Measurements from ENCODE around the gene SLC22A17. TPM values are rescaled to one million over a fixed set of nuclear protein-coding genes. Genes with fewer than 3 reads are reported as not detected.

Gene SLC22A17
- total and polyA plus RNA-seq, 11 donors = 7.2 to 14.9 (median 9.8) TPM

DNA sequence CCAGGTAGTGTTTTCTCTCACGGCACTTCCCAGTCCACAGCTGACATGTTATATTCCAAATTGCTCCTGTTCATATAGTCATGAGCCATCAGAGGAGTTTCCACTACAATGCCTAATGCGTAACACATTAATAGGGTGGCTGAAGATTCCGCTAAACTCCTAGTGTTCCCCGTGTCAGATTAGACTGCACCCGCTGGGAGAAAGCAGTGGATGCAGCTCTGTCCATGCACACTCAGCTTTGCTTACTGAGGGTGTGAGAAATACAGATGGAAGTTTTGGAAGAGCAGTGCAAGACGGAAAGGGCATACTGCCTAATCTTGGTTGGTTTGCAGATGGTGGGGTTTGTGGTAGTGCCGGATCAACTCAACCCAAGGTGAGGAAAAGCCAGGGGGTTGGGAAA is 55.6 kb downstream of the SLC22A17 start:
- Histone ChIP-seq H3K9me3 (no peaks in the 10 kb centered on the region), H3K27me3 (no peaks in the 10 kb centered on the region), H3K4me3 (no peak overlapping the region), H3K4me1 (peaks cover 0 to 43% (median 32%) of the 10 kb centered on the region in 12 donors), H3K36me3 (peaks cover 0 to 35% (median 26%) of the 10 kb centered on the region in 9 donors), H3K27ac (no peak overlapping the region)
- 86 to 90% (median 88%) methylated on average over 7 of the region's 7 CpGs for WGBS, 4 donors
- ATAC-seq (no peak), DNase-seq (no peak)
- TF ChIP-seq, protein P1, sequence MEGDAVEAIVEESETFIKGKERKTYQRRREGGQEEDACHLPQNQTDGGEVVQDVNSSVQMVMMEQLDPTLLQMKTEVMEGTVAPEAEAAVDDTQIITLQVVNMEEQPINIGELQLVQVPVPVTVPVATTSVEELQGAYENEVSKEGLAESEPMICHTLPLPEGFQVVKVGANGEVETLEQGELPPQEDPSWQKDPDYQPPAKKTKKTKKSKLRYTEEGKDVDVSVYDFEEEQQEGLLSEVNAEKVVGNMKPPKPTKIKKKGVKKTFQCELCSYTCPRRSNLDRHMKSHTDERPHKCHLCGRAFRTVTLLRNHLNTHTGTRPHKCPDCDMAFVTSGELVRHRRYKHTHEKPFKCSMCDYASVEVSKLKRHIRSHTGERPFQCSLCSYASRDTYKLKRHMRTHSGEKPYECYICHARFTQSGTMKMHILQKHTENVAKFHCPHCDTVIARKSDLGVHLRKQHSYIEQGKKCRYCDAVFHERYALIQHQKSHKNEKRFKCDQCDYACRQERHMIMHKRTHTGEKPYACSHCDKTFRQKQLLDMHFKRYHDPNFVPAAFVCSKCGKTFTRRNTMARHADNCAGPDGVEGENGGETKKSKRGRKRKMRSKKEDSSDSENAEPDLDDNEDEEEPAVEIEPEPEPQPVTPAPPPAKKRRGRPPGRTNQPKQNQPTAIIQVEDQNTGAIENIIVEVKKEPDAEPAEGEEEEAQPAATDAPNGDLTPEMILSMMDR (IDR thresholded peaks at IDR 0.05) = no peak
- no peak for TF ChIP-seq POLR2A (IDR thresholded peaks at IDR 0.05)
- intact Hi-C loops (cut with DNase I) = loop anchor here in 4 of 10 donors (5.0 to 10.0 kb wide), 2 partner anchors 172 to 175 kb away; no protein-coding TSS in a partner anchor

MicroRNA genes within 50 kb of the gene (microRNA counts, 767-probe panel; counts per million panel counts)
- microRNA hsa-miR-208a = 2,169 to 2,613 counts per million in 2 donors

Small RNAs within 50 kb of the gene (microRNA-seq; reads per million reads assigned to microRNA genes)
- 481 to 2,593 (median 1,750) reads per million in 4 donors for gene MIR208A

Other genes starting within 250 kb of the SLC22A17 start
- not detected for gene CIROP, start 247.9 kb downstream of the SLC22A17 start, total RNA-seq
- not detected for gene CIROP, start 247.9 kb downstream of the SLC22A17 start, polyA plus RNA-seq
- under 1 TPM in 3 of 9 donors, not detected in 6; 0.18 to 0.32 (median 0.24) TPM for gene CEBPE, start 233.6 kb downstream of the SLC22A17 start, total RNA-seq
- not detected for gene CEBPE, start 233.6 kb downstream of the SLC22A17 start, polyA plus RNA-seq
- 10 to 100 TPM in 6 of 9 donors, 1 to 10 TPM in 3; 8.5 to 34.1 (median 14.2) TPM for gene SLC7A8, start 169.2 kb downstream of the SLC22A17 start, total RNA-seq
- gene SLC7A8, start 169.2 kb downstream of the SLC22A17 start, polyA plus RNA-seq = 10 to 100 TPM in 1 of 2 donors, 1 to 10 TPM in 1; 7.3 to 21.6 TPM
- gene RNF212B, start 115.0 kb downstream of the SLC22A17 start, total RNA-seq = not detected
- not detected for gene RNF212B, start 115.0 kb downstream of the SLC22A17 start, polyA plus RNA-seq
- 10 to 100 TPM in 5 of 9 donors, 1 to 10 TPM in 4; 7.7 to 13.0 (median 10.0) TPM for gene HOMEZ, start 66.8 kb downstream of the SLC22A17 start, total RNA-seq
- 1 to 10 TPM; 6.2 to 9.2 TPM for gene HOMEZ, start 66.8 kb downstream of the SLC22A17 start, polyA plus RNA-seq
- gene PPP1R3E, start 50.0 kb downstream of the SLC22A17 start, total RNA-seq = 10 to 100 TPM in 2 of 9 donors, 1 to 10 TPM in 7; 2.9 to 11.4 (median 5.6) TPM
- 10 to 100 TPM in 1 of 2 donors, 1 to 10 TPM in 1; 2.1 to 10.1 TPM for gene PPP1R3E, start 50.0 kb downstream of the SLC22A17 start, polyA plus RNA-seq
- gene BCL2L2, start 46.1 kb downstream of the SLC22A17 start, total RNA-seq = 10 to 100 TPM; 30.0 to 40.3 (median 36.7) TPM
- gene BCL2L2, start 46.1 kb downstream of the SLC22A17 start, polyA plus RNA-seq = 10 to 100 TPM; 16.6 to 52.9 TPM
- 10 to 100 TPM; 23.7 to 85.1 (median 62.5) TPM for gene PABPN1, start 31.4 kb downstream of the SLC22A17 start, total RNA-seq
- 100 to 1,000 TPM in 1 of 2 donors, 10 to 100 TPM in 1; 48.6 to 102 TPM for gene PABPN1, start 31.4 kb downstream of the SLC22A17 start, polyA plus RNA-seq
- gene EFS, start 12.3 kb upstream of the SLC22A17 start, total RNA-seq = 1 to 10 TPM; 1.4 to 5.0 (median 2.3) TPM
- gene EFS, start 12.3 kb upstream of the SLC22A17 start, polyA plus RNA-seq = 1 to 10 TPM; 2.2 to 2.4 TPM
- under 1 TPM in 1 of 9 donors, not detected in 8; 0.29 TPM for gene IL25, start 19.9 kb upstream of the SLC22A17 start, total RNA-seq
- not detected for gene IL25, start 19.9 kb upstream of the SLC22A17 start, polyA plus RNA-seq
- under 1 TPM in 5 of 9 donors, not detected in 4; 0.32 to 0.92 (median 0.64) TPM for gene CMTM5, start 24.2 kb upstream of the SLC22A17 start, total RNA-seq
- 1 to 10 TPM; 1.6 to 1.8 TPM for gene CMTM5, start 24.2 kb upstream of the SLC22A17 start, polyA plus RNA-seq
- 1,000 to 10,000 TPM in 4 of 9 donors, 100 to 1,000 TPM in 4, 10 to 100 TPM in 1; 76.8 to 4,027 (median 602) TPM for gene MYH6, start 55.4 kb upstream of the SLC22A17 start, total RNA-seq
- gene MYH6, start 55.4 kb upstream of the SLC22A17 start, polyA plus RNA-seq = 1,000 to 10,000 TPM; 1,673 to 5,104 TPM
- over 10,000 TPM in 7 of 9 donors, 1,000 to 10,000 TPM in 2; 6,202 to 23,825 (median 18,310) TPM for gene MYH7, start 82.8 kb upstream of the SLC22A17 start, total RNA-seq
- over 10,000 TPM in 1 of 2 donors, 100 to 1,000 TPM in 1; 727 to 12,111 TPM for gene MYH7, start 82.8 kb upstream of the SLC22A17 start, polyA plus RNA-seq
- gene NGDN, start 116.8 kb upstream of the SLC22A17 start, total RNA-seq = 10 to 100 TPM; 16.5 to 23.4 (median 18.7) TPM
- 10 to 100 TPM; 17.8 to 43.4 TPM for gene NGDN, start 116.8 kb upstream of the SLC22A17 start, polyA plus RNA-seq
- 1 to 10 TPM in 3 of 9 donors, under 1 TPM in 6; 0.47 to 2.3 (median 0.88) TPM for gene ZFHX2, start 198.9 kb upstream of the SLC22A17 start, total RNA-seq
- under 1 TPM; 0.24 to 0.88 TPM for gene ZFHX2, start 198.9 kb upstream of the SLC22A17 start, polyA plus RNA-seq
- 10 to 100 TPM; 13.0 to 30.9 (median 18.9) TPM for gene THTPA, start 203.4 kb upstream of the SLC22A17 start, total RNA-seq
- 10 to 100 TPM in 1 of 2 donors, 1 to 10 TPM in 1; 9.1 to 28.7 TPM for gene THTPA, start 203.4 kb upstream of the SLC22A17 start, polyA plus RNA-seq
- 10 to 100 TPM in 5 of 9 donors, 1 to 10 TPM in 4; 7.2 to 33.8 (median 11.6) TPM for gene AP1G2, start 214.9 kb upstream of the SLC22A17 start, total RNA-seq
- 10 to 100 TPM in 1 of 2 donors, 1 to 10 TPM in 1; 8.8 to 16.6 TPM for gene AP1G2, start 214.9 kb upstream of the SLC22A17 start, polyA plus RNA-seq
- under 1 TPM in 8 of 9 donors, not detected in 1; 0.10 to 0.59 (median 0.26) TPM for gene JPH4, start 225.9 kb upstream of the SLC22A17 start, total RNA-seq
- gene JPH4, start 225.9 kb upstream of the SLC22A17 start, polyA plus RNA-seq = under 1 TPM; 0.12 to 0.23 TPM

Data from heart left ventricle (tissue), 16 donors.